ENCODE results near the gene SERINC5. TPM values are rescaled to one million over a fixed set of nuclear protein-coding genes. Genes with fewer than 3 reads are reported as not detected.
"Not testable (repeated sequence)": the region's sequence is repeated elsewhere in the genome, so short reads cannot be mapped to it uniquely, and the experiment has no call there.

SERINC5 gene
- total RNA-seq, 2 experiments from 2014 or later: 85.7 to 88.8 TPM

- no peak for DNase-seq
- Mint-ChIP-seq H3K4me3 (peak overlapping the region; percentile 78), H3K4me1 (peaks cover 88% of the 10 kb centered on the region), H3K36me3 (ENCODE audit: low read depth) (peaks cover 61% of the 10 kb centered on the region), H3K27me3 (no peaks in the 10 kb centered on the region), H3K9me3 (no peaks in the 10 kb centered on the region), H3K27ac (peak overlapping the region; percentile 94)
- ChIA-PET POLR2A (no interaction called here), CTCF (interaction anchor here (1.1 kb wide), 1 partner anchor 14 kb away, joined by 3 read pairs; no protein-coding TSS in a partner anchor)
Measured at GRCh38 chr5:80189201-80189600, 66.6 kb downstream of the SERINC5 start.

DNA sequence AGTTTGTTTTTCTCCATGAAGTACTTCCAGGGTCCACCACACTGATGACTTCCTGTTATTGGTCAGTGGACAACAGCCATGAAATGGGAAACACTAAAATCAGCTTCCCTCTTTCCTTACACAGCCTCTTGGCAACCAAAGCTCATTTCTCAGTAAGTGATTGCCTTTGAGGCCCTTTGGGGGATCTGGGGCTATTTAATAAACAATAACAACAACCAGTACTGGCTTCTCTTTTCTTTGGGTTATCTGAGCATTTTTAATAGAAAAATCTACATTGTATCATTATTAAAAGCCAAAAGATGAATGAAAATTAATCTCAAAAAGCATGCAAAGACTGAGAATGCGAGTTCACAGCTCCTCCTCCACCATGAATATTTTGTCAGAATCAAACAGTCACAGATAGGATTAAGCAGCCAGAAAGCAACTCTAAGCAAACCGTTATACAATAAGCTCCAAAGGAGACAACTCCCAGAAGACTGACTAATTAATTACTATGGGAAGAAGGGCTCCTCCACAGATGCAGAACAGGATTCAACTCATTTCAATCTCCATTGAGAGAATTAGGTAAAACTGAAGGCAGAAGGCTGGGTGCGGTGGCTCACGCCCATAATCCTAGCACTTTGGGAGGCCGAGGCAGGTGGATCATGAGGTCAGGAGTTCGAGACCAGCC lies 68.3 kb downstream of the SERINC5 start:
- Mint-ChIP-seq H3K27ac (peak overlapping the region; percentile 91), H3K4me3 (peak overlapping the region; percentile 36), H3K36me3 (ENCODE audit: low read depth) (peaks cover 62% of the 10 kb centered on the region), H3K9me3 (no peaks in the 10 kb centered on the region), H3K4me1 (peaks cover 88% of the 10 kb centered on the region), H3K27me3 (no peaks in the 10 kb centered on the region)
- POLR2A ChIA-PET: no interaction called here
- DNase-seq: no peak
- CTCF ChIA-PET: interaction anchor here (1.0 to 2.1 kb wide), 6 partner anchors 12 to 211 kb away, joined by 3 to 13 read pairs (median 4); partner anchors contain the start of gene SERINC5

- Mint-ChIP-seq H3K27ac (peak overlapping the region; percentile 83), H3K4me3 (peak overlapping the region; percentile 39)
Measured at GRCh38 chr5:80185535-80185934, 70.3 kb downstream of the SERINC5 start.

DNA sequence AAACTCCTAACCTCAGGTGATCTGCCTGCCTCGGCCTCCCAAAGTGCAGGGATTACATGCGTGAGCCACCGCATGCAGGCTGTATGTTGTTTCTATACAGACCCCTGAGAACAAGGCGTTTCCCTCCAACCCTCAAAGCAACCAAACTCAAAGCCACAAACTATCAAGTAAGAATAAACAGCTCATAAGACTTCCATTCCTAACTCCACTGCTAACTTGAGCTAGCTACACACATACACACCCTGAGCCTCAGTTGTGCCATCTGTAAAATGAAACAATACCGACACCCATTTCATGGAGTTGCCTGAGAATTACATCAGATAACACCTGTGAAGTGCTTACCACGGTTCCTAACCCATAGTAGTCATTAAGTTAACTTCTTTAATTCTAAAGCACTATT lies 70.8 kb downstream of the SERINC5 start:
- CTCF ChIA-PET: interaction anchor here (0.6 to 1.0 kb wide), 3 partner anchors 32 to 564 kb away, joined by 3 read pairs; no protein-coding TSS in a partner anchor

More at GRCh38 chr5:80185535-80185934, 70.3 kb downstream of the SERINC5 start:
- H3K9me3 Mint-ChIP-seq, H3K27me3 Mint-ChIP-seq, DNase-seq, POLR2A ChIA-PET: not testable (repeated sequence)
- Mint-ChIP-seq H3K4me1 (peaks cover 91% of the 10 kb centered on the region), H3K36me3 (ENCODE audit: low read depth) (peaks cover 65% of the 10 kb centered on the region)
- CTCF ChIA-PET: interaction anchor here (0.8 to 1.0 kb wide), 3 partner anchors 12 to 102 kb away, joined by 3 to 5 read pairs (median 3); no protein-coding TSS in a partner anchor

DNA sequence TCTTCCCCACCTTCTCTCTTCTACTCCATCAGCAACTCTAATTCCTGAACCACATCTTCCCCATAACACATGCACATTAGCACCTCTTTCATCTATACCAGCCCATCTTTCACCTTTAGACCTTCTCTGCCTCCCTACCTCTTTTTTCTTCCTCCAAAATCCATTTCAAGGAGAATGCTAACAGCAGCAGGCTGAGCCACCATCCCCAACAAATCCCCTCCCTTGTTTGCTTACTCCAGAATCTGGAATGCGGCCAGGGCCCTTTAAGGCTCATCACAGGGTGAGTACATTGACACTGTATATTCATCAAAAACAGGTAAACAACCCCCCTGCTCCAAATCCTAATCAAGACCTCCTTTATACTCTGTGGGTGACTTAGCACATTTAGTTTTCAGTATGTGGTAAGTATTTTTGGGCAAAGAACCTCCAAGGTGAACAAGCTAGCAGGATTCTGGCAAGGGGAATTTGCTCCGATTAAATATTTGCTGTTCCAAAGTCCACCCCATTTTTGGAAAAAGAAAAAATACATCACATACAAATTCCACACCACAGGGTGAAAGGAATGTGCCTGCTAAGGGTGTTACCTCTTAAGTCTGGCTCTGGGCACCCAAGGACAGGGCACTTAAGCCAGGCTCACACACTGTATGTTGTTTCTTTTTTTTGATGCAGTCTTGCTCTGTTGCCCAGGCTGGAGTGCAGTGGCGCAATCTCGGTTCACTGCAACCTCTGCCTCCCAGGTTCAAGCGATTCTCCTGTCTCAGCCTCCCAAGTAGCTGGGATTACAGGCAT lies 71.4 kb downstream of the SERINC5 start:
- Mint-ChIP-seq H3K27me3 (no peaks in the 10 kb centered on the region), H3K27ac (peak overlapping the region; percentile 83), H3K4me3 (peak overlapping the region; percentile 39), H3K9me3 (no peaks in the 10 kb centered on the region), H3K36me3 (ENCODE audit: low read depth) (peaks cover 69% of the 10 kb centered on the region), H3K4me1 (peaks cover 91% of the 10 kb centered on the region)
- DNase-seq: no peak
- ChIA-PET CTCF (interaction anchor here (0.6 kb wide), 1 partner anchor 563 kb away, joined by 3 read pairs; no protein-coding TSS in a partner anchor), POLR2A (no interaction called here)

More for the DNA sequence above, 70.8 kb downstream of the SERINC5 start:
- DNase-seq: peak; percentile 36
- peak overlapping the region; percentile 83 for H3K27ac Mint-ChIP-seq
- no peaks in the 10 kb centered on the region for H3K27me3 Mint-ChIP-seq
- POLR2A ChIA-PET: no interaction called here
- H3K4me1 Mint-ChIP-seq: peaks cover 91% of the 10 kb centered on the region
- H3K4me3 Mint-ChIP-seq: peak overlapping the region; percentile 39
- H3K36me3 Mint-ChIP-seq (ENCODE audit: low read depth): peaks cover 65% of the 10 kb centered on the region
- no peaks in the 10 kb centered on the region for H3K9me3 Mint-ChIP-seq

- Mint-ChIP-seq H3K27ac (peak overlapping the region; percentile 83), H3K4me1 (peaks cover 89% of the 10 kb centered on the region), H3K4me3 (peak overlapping the region; percentile 8), H3K36me3 (ENCODE audit: low read depth) (peaks cover 69% of the 10 kb centered on the region)
- CTCF ChIA-PET, DNase-seq, H3K9me3 Mint-ChIP-seq, POLR2A ChIA-PET, H3K27me3 Mint-ChIP-seq: not testable (repeated sequence)
Measured at GRCh38 chr5:80183728-80184234, 72.1 kb downstream of the SERINC5 start.

- Mint-ChIP-seq H3K27ac (peak overlapping the region; percentile 83), H3K4me3 (peak overlapping the region; percentile 8), H3K36me3 (ENCODE audit: low read depth) (peaks cover 67% of the 10 kb centered on the region), H3K4me1 (peaks cover 85% of the 10 kb centered on the region), H3K27me3 (no peaks in the 10 kb centered on the region), H3K9me3 (no peaks in the 10 kb centered on the region)
- DNase-seq: no peak
- POLR2A ChIA-PET: no interaction called here
- CTCF ChIA-PET: interaction anchor here (0.5 to 1.7 kb wide), 3 partner anchors 10 to 681 kb away, joined by 3 to 6 read pairs (median 3); no protein-coding TSS in a partner anchor
Measured at GRCh38 chr5:80182809-80183580, 72.9 kb downstream of the SERINC5 start.

DNA sequence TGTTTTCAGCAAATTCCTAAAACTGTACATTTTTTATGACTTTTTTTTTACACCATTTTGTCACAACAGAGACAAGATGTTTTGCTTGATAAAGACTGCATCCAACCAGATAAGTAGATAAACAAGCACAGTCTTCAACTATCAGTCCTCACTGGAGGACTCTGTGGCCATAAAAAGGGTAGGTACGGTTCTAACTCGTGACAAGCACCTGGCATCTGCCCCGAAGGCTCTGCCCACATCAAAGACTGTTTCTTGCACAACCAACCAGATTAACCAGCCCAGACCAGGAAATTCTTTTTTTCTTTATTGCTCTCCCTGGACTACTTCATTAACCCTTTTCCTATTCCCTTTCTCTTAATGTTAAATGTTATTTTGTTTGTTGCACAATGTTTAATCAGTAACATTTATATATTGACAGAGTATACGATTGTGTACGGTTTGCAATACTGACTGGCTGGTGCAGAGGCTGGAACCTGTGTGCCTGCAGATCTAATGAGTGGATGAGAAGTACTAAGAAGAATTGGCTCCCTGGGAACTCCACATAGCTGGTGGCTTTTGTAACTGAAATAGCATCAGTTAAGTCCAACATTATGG lies 74.1 kb downstream of the SERINC5 start:
- Mint-ChIP-seq H3K9me3 (no peaks in the 10 kb centered on the region), H3K4me1 (peaks cover 83% of the 10 kb centered on the region), H3K27ac (peak overlapping the region; percentile 83), H3K4me3 (peak overlapping the region; percentile 46), H3K27me3 (no peaks in the 10 kb centered on the region), H3K36me3 (ENCODE audit: low read depth) (peaks cover 73% of the 10 kb centered on the region)
- ChIA-PET CTCF (interaction anchor here (0.6 to 1.7 kb wide), 7 partner anchors 11 to 347 kb away, joined by 3 to 6 read pairs (median 3); no protein-coding TSS in a partner anchor), POLR2A (no interaction called here)
- peak; percentile 81 for DNase-seq

- Mint-ChIP-seq H3K27ac (peak overlapping the region; percentile 46), H3K4me1 (peaks cover 54% of the 10 kb centered on the region)
- DNase-seq: no peak
Measured at GRCh38 chr5:80177236-80177635, 78.6 kb downstream of the SERINC5 start.

DNA sequence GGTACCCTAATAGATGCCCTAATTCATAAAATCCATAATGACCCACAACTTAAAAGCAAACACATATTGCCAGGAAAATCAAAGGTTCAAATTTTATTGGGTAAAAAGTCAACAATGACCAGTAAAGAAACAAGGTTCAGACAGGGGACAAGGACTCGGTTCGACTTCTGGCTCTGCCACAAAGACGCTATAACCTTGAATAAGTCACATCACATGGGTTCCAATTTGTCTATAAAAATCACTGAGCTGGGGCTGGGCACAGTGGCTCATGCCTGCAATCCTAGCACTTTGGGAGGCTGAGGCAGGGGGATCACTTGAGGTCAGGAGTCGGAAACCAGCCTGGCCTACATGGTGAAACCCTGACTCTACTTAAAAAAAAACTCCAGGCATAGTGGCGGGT lies 80.5 kb downstream of the SERINC5 start:
- Mint-ChIP-seq H3K27me3 (no peaks in the 10 kb centered on the region), H3K36me3 (ENCODE audit: low read depth) (peaks cover 69% of the 10 kb centered on the region), H3K9me3 (no peaks in the 10 kb centered on the region), H3K27ac (peak overlapping the region; percentile 21), H3K4me1 (peaks cover 36% of the 10 kb centered on the region), H3K4me3 (no peak overlapping the region)
- no peak for DNase-seq
- ChIA-PET POLR2A (no interaction called here), CTCF (interaction anchor here (0.7 to 2.4 kb wide), 4 partner anchors 9 to 307 kb away, joined by 3 to 8 read pairs (median 6); no protein-coding TSS in a partner anchor)

More at GRCh38 chr5:80177236-80177635, 78.6 kb downstream of the SERINC5 start:
- H3K27me3 Mint-ChIP-seq: no peaks in the 10 kb centered on the region
- no peak overlapping the region for H3K4me3 Mint-ChIP-seq
- no peaks in the 10 kb centered on the region for H3K9me3 Mint-ChIP-seq
- ChIA-PET POLR2A (no interaction called here), CTCF (interaction anchor here (1.1 to 2.4 kb wide), 3 partner anchors 8 to 41 kb away, joined by 4 to 8 read pairs (median 6); no protein-coding TSS in a partner anchor)
- peaks cover 71% of the 10 kb centered on the region for H3K36me3 Mint-ChIP-seq (ENCODE audit: low read depth)

- DNase-seq: no peak
- POLR2A ChIA-PET: no interaction called here
- Mint-ChIP-seq H3K9me3 (no peaks in the 10 kb centered on the region), H3K36me3 (ENCODE audit: low read depth) (peaks cover 69% of the 10 kb centered on the region), H3K27me3 (no peaks in the 10 kb centered on the region), H3K4me1 (peaks cover 33% of the 10 kb centered on the region), H3K27ac (no peak overlapping the region), H3K4me3 (no peak overlapping the region)
- CTCF ChIA-PET: interaction anchor here (1.0 to 2.2 kb wide), 2 partner anchors 12 to 15 kb away, joined by 3 to 8 read pairs; no protein-coding TSS in a partner anchor
Measured at GRCh38 chr5:80174790-80175189, 81.1 kb downstream of the SERINC5 start.
